ENCODE data around the gene RCE1.

RCE1 gene

DNA sequence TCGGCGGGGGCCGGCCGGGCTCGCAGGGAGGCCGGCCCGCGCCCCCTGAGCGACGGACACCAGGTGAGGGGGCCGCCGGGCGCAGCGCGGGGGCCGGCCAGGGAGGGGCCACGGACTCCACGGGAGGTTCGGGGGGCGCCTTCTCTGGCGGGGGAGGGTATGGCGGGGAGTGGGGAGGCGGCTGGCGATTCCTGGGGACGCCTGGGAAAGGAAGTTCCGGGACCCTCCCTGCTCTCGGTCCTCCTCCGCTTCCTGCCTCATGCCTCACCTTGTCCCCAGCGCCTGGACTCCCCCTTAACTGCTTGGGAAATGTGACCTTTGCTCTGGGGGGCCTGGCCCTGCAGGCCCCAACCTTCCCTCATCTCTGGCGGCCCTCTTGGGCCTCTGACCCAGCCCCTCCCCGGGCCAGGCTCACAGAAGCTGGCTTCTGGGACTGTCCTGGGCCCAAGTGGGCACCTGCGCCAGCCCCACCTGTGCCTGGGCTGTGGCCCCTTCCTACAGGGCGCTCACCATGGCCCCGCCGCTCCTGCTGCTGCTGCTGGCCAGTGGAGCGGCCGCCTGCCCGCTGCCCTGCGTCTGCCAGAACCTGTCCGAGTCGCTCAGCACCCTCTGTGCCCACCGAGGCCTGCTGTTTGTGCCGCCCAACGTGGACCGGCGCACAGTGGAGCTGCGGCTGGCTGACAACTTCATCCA is 14.1 kb downstream of the RCE1 start:
- peak overlapping the region; percentile 76 for H3K27ac Mint-ChIP-seq
- H3K4me1 Mint-ChIP-seq, result peaks cover 22% of the 10 kb centered on the region
- H3K27me3 Mint-ChIP-seq, result peaks cover 3% of the 10 kb centered on the region
- peak; percentile 42 for DNase-seq
- H3K36me3 Mint-ChIP-seq, result no peaks in the 10 kb centered on the region
- no peaks in the 10 kb centered on the region for H3K9me3 Mint-ChIP-seq
- CTCF ChIA-PET, result no interaction called here
- peak overlapping the region; percentile 79 for H3K4me3 Mint-ChIP-seq

DNA sequence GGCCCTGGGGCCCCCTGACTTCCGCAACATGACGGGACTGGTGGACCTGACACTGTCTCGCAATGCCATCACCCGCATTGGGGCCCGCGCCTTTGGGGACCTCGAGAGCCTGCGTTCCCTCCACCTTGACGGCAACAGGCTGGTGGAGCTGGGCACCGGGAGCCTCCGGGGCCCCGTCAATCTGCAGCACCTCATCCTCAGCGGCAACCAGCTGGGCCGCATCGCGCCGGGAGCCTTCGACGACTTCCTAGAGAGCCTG is 14.6 kb downstream of the RCE1 start:
- peaks cover 22% of the 10 kb centered on the region for H3K4me1 Mint-ChIP-seq
- peak overlapping the region; percentile 79 for H3K4me3 Mint-ChIP-seq
- H3K27ac Mint-ChIP-seq, result no peak overlapping the region
- H3K9me3 Mint-ChIP-seq, result no peaks in the 10 kb centered on the region
- H3K36me3 Mint-ChIP-seq, result no peaks in the 10 kb centered on the region
- no peak for DNase-seq
- CTCF ChIA-PET, result no interaction called here
- peaks cover 3% of the 10 kb centered on the region for H3K27me3 Mint-ChIP-seq

DNA sequence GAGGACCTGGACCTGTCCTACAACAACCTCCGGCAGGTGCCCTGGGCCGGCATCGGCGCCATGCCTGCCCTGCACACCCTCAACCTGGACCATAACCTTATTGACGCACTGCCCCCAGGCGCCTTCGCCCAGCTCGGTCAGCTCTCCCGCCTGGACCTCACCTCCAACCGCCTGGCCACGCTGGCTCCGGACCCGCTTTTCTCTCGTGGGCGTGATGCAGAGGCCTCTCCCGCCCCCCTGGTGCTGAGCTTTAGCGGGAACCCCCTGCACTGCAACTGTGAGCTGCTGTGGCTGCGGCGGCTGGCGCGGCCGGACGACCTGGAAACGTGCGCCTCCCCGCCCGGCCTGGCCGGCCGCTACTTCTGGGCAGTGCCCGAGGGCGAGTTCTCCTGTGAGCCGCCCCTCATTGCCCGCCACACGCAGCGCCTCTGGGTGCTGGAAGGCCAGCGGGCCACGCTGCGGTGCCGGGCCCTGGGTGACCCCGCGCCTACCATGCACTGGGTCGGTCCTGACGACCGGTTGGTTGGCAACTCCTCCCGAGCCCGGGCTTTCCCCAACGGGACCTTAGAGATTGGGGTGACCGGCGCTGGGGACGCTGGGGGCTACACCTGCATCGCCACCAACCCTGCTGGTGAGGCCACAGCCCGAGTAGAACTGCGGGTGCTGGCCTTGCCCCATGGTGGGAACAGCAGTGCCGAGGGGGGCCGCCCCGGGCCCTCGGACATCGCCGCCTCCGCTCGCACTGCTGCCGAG is 15.1 kb downstream of the RCE1 start:
- CTCF ChIA-PET, result no interaction called here
- H3K36me3 Mint-ChIP-seq, result no peaks in the 10 kb centered on the region
- H3K4me1 Mint-ChIP-seq, result peaks cover 22% of the 10 kb centered on the region
- H3K4me3 Mint-ChIP-seq, result peak overlapping the region; percentile 79
- no peaks in the 10 kb centered on the region for H3K9me3 Mint-ChIP-seq
- DNase-seq, result no peak
- H3K27ac Mint-ChIP-seq, result no peak overlapping the region
- H3K27me3 Mint-ChIP-seq, result peaks cover 3% of the 10 kb centered on the region

DNA sequence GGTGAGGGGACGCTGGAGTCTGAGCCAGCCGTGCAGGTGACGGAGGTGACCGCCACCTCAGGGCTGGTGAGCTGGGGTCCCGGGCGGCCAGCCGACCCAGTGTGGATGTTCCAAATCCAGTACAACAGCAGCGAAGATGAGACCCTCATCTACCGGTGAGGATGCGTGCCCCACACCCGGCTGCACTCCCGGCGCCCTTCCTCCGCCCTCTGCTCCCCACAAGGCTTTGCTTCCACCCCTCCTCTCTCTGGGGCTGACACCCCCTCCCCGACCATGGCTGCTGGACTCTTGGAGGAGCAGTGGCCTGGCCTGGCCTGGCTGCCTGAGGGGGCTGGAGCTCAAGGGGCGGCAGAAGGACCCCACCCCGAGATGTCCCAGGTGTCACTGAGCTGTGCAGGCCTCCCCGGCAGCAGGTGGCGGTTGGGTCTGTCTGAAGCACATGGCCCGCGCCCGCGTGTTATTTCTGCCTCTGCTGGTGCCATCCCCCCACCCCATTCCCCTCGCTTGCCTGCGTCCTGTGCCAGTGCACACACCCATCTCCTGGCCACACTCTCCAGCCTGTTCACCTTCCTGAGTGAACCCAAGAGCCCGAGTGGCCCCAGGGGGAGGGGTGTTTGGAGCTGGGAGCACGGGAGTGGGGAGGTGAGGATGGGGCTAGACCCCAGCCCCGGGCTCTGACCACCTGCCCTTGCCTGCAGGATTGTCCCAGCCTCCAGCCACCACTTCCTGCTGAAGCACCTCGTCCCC is 15.9 kb downstream of the RCE1 start:
- CTCF ChIA-PET, result no interaction called here
- Mint-ChIP-seq H3K36me3 (no peaks in the 10 kb centered on the region), H3K4me3 (peak overlapping the region; percentile 18)

DNA sequence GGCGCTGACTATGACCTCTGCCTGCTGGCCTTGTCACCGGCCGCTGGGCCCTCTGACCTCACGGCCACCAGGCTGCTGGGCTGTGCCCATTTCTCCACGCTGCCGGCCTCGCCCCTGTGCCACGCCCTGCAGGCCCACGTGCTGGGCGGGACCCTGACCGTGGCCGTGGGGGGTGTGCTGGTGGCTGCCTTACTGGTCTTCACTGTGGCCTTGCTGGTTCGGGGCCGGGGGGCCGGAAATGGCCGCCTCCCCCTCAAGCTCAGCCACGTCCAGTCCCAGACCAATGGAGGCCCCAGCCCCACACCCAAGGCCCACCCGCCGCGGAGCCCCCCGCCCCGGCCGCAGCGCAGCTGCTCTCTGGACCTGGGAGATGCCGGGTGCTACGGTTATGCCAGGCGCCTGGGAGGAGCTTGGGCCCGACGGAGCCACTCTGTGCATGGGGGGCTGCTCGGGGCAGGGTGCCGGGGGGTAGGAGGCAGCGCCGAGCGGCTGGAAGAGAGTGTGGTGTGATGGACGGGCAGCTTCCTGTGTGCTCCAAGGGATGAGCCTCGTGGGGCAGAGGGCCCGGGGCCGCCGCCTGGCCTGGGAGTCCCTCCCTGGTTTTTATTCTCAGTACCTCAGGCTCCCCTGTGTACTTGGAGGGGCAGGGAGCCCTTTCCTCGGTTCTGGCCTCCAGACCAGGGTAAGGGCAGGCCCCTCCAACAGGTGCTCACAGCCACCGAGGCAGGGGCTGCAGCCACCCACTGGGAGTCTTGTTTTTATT is 16.6 kb downstream of the RCE1 start:
- CTCF ChIA-PET, result no interaction called here
- no peaks in the 10 kb centered on the region for H3K27me3 Mint-ChIP-seq
- H3K4me1 Mint-ChIP-seq, result peaks cover 11% of the 10 kb centered on the region

More for the DNA sequence above, 15.9 kb downstream of the RCE1 start:
- H3K27ac Mint-ChIP-seq, result no peak overlapping the region
- peaks cover 2% of the 10 kb centered on the region for H3K27me3 Mint-ChIP-seq
- peaks cover 17% of the 10 kb centered on the region for H3K4me1 Mint-ChIP-seq
- no peak for DNase-seq
- no peaks in the 10 kb centered on the region for H3K9me3 Mint-ChIP-seq

DNA sequence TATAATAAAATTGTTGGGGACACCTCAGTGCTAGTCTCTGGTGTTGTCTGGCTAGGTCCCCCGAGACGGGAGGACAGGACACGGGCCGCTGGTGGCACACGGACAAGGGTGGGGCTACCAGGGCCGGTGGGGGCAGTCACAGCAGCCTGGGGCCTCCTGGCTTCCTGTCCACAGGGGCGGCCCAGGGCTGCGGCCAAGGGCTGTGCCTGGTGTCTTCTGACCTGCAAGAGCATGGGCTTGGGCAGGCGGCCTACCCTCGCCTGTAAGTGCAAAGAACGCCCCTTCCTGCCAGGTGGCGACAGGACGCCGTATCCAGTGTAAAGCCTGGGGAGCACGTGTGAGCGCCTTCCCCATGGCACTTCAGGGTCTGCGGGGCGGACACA is 17.2 kb downstream of the RCE1 start:
- Mint-ChIP-seq H3K9me3 (no peaks in the 10 kb centered on the region), H3K36me3 (no peaks in the 10 kb centered on the region), H3K27ac (no peak overlapping the region), H3K27me3 (no peaks in the 10 kb centered on the region), H3K4me1 (peaks cover 7% of the 10 kb centered on the region), H3K4me3 (no peak overlapping the region)
- CTCF ChIA-PET, result interaction anchor here (1.0 kb wide), 1 partner anchor 23 kb away, joined by 3 read pairs; no protein-coding TSS in a partner anchor
- no peak for DNase-seq

More for the DNA sequence above, 16.6 kb downstream of the RCE1 start:
- DNase-seq, result no peak
- Mint-ChIP-seq H3K4me3 (no peak overlapping the region), H3K9me3 (no peaks in the 10 kb centered on the region), H3K36me3 (no peaks in the 10 kb centered on the region), H3K27ac (no peak overlapping the region)

DNA sequence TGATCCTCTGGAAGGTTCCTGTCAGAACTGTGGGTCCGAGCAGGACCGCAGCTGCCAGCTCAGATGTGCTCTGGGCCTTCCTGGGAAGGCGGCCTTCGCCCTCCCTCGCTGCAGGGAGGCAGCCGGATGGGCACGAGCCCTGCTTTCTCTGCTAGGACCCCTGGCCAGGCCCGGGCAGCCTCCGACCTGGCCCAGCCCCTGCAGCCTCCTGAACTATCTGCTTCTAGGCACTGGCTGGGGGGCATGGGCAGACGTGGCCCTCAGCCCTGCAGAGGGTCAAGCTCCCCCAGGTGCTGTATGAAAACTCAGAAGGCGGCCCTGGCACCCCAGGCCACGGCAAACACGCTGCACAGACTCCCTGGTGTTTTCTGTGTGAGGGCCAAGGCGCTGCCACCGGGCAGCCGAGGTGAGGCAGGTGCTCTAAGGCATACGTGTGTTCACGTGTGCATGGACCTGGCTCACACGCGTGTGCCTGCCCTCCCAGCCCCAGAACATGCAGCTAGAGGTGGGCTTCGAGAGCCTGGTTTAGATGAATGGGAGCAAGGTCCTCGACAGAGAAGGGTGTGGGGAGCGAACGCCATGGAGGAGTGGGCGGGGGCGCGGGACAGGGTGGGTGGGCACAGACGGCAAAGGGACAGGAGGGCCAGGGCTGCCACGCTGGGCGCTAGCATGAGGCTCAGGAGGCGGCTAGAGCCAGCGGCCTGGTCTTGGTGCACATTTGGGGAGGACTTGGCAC is 18.0 kb downstream of the RCE1 start:
- Mint-ChIP-seq H3K9me3 (no peaks in the 10 kb centered on the region), H3K27me3 (no peaks in the 10 kb centered on the region), H3K27ac (no peak overlapping the region), H3K4me1 (peaks cover 2% of the 10 kb centered on the region), H3K4me3 (no peak overlapping the region), H3K36me3 (no peaks in the 10 kb centered on the region)
- CTCF ChIA-PET, result interaction anchor here (1.0 kb wide), 1 partner anchor 22 kb away, joined by 3 read pairs; no protein-coding TSS in a partner anchor
- DNase-seq, result no peak

DNA sequence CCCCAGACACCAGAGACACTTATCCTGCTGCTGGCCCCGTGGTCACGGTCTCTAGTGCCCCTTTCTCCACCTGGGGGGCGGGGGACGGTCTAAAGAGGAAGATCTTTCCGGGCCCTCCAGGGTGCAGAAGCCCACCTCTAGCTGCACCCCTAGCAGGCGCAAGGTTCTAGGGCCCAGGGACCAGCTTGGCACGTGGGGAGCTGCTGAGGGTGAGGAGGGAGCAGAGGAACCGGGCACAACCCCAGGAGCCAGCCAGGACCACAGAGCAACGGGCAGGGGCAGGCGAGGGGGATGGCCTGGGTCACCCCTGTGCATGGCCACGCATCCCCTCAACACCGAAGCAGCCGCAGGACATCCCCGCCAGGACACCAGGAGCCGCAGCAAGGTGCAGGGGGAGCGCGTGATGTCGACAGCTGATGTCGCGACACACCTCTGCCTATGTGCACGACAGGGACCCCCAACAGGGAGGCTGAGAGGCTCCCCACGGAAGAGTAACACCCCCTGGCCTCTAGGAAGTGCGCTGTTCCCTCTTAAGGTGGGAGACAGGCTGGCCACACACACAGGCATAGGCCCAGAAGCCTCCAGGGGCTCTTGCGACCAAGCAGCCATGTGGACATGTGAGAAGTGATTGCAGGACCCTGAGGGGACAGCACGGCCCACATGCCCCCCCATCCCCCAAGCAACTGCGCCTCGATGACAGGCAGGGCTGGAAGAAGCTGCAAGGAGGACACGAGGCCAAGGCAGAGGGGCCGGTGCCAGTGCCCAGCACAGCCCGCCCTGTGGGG is 18.7 kb downstream of the RCE1 start:
- DNase-seq, result no peak
- Mint-ChIP-seq H3K36me3 (no peaks in the 10 kb centered on the region), H3K4me3 (no peak overlapping the region), H3K27ac (no peak overlapping the region), H3K4me1 (no peaks in the 10 kb centered on the region), H3K9me3 (no peaks in the 10 kb centered on the region), H3K27me3 (no peaks in the 10 kb centered on the region)
- CTCF ChIA-PET, result no interaction called here

DNA sequence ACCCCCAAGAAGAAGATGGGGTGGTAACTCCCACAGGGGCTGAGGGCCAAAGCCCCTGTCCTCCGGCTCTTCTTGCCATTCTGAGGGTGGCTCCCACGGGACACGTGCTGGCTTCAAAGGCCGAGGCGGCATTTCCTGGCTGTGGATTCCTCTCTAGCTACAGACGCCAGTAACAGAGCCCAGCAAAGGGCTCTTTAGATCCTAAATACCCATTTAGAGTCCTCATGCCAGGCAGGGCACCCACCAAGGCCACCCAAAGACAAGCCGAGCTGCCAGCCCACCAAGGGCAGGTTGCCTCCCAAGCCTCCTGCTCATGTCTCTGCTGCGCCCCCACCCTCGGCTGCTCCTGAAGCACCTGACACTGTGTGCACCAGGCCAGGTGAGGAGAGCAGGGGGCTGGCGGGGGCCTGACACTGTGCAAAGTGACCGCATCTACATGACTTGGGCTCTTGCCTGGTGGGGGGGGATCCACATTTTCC is 19.4 kb downstream of the RCE1 start:
- CTCF ChIA-PET, result no interaction called here
- no peaks in the 10 kb centered on the region for H3K4me1 Mint-ChIP-seq

DNA sequence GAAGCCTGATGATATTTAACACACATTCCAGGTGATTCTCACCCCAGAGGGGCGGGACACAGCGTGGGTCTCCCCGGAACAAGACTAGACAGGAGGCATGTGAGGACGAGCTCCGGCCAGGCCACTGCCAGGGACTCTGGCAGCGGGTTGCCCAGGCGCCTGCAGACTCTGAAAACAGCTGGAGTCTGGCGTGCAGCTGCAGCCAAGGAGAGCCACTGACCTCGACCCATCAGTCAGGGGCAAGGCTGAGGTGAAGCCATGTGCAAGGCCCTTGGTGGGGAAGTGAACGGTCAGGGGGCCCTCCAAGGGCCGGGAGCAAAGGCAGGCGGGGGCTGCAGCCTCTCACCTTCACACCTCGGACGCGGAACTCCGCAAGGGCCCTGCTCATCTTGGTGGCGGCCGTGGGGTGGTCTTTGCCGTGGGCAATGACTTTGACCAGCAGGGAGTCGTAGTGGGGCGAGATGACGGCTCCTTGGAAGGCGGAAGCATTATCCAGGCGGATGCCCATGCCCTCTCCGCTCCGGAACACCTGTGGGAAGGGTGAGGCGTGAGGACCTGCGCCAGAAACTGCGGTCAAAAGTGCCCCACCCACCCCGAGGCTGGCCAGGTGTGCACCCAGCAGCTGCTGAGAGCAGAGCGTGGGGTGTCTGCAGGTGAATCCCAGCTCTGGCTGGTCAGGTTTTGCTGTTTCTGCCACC is 20.3 kb downstream of the RCE1 start:
- H3K36me3 Mint-ChIP-seq, result no peaks in the 10 kb centered on the region
- no peaks in the 10 kb centered on the region for H3K27me3 Mint-ChIP-seq
- CTCF ChIA-PET, result no interaction called here
- H3K4me3 Mint-ChIP-seq, result no peak overlapping the region
- no peak overlapping the region for H3K27ac Mint-ChIP-seq
- no peaks in the 10 kb centered on the region for H3K9me3 Mint-ChIP-seq
- peaks cover 6% of the 10 kb centered on the region for H3K4me1 Mint-ChIP-seq
- DNase-seq, result no peak

More for the DNA sequence above, 19.4 kb downstream of the RCE1 start:
- no peaks in the 10 kb centered on the region for H3K9me3 Mint-ChIP-seq
- no peak overlapping the region for H3K27ac Mint-ChIP-seq
- H3K36me3 Mint-ChIP-seq, result no peaks in the 10 kb centered on the region
- no peak overlapping the region for H3K4me3 Mint-ChIP-seq
- H3K27me3 Mint-ChIP-seq, result no peaks in the 10 kb centered on the region
- DNase-seq, result no peak

DNA sequence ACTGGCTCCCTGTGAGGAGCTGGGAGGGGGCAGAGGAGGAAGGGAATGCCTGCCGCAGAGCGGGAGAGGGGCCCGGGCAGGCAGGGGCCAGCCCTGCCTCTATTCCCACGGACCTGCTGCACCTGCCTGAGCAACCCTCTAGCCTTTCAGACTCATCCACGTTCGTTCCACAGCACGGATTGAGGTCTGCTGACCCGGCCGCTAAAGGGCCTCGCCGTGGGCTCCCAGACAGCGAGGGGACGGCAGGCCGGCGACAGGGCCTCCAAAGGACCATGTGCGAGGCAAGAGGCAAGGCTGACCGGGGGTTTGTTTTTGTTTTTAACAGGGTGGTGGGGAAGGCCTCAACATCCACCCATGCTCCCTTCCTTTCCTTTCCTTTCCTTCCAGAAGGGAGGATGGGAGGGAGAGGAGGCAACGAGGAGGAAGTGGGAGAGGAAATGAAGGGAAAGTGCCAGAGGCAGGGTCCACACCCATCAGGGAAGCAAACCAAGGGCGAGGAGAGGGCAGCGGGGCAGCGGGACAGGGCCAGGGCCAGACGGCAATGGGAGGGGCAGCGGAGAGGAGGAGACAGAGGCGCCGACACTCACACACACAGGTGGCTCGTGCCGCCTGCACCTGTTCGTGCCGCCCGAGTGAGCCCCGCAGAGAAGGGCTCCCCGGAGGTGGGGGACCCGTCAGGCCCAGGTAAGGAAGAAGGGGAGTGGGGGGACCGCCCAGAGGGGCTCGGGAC is 21.1 kb downstream of the RCE1 start:
- DNase-seq, result no peak
- Mint-ChIP-seq H3K4me1 (peaks cover 13% of the 10 kb centered on the region), H3K4me3 (no peak overlapping the region), H3K27ac (no peak overlapping the region), H3K27me3 (no peaks in the 10 kb centered on the region), H3K36me3 (no peaks in the 10 kb centered on the region), H3K9me3 (no peaks in the 10 kb centered on the region)
- CTCF ChIA-PET, result no interaction called here

DNA sequence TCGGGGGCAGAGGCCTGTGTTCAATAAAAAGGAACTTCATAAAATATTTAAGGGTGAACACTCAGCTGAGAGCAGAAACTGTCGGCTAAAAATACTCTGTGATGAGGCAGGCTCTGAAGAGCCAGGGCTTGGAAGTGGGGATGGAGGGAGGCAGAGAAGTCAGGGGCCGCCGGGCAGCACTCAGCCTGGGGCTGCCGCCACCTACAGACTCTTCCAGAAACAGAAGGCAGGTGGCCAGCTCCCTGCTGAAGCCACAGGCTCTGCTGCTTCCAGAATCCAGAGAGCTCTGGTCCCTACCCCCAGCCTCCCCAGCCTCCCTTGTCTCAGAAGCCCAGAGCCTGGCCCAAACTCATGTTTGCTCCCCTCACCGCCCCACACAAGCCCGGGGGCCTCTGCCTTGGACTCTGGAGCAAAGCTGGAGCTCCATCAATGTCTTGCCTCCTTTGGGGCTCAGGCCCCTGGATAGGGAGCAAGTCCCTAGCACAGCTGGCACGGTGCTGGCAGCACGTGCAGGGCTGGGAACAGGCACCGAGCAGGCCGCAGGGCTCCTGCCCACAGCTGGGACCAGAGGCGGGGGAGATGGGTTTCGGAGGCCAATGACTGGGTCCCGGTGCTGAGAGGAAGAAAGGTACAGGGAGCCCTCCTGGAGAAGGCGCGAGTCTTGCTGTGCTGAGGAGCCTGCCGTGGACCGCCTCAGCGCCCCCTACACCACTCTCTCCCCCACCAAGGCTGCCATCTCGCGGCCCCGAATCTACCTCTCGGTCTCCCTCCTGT is 21.9 kb downstream of the RCE1 start:
- CTCF ChIA-PET, result no interaction called here
- Mint-ChIP-seq H3K27ac (no peak overlapping the region), H3K4me1 (peaks cover 17% of the 10 kb centered on the region), H3K27me3 (no peaks in the 10 kb centered on the region), H3K36me3 (no peaks in the 10 kb centered on the region), H3K9me3 (no peaks in the 10 kb centered on the region), H3K4me3 (no peak overlapping the region)
- no peak for DNase-seq
